Panc1 (cell line): Measurements from ENCODE around the gene PLA2G15. TPM values are rescaled to one million over a fixed set of nuclear protein-coding genes. Genes with fewer than 3 reads are reported as not detected.

ENCODE experiments used
- ATAC-seq: fragments of 200-7000 bp; cut with Tn5 transposase; 2 replicates; pipeline ENCODE4 v1.9.1; 2020; ENCODE audit warnings: mild to moderate bottlenecking, moderate library complexity
- BruUV-seq: library from RNA; stranded (reverse); fragments of 400-500 nt; replicated peaks from 2 replicates; lab custom pipeline; 2021; lab: Mats Ljungman, UMichigan
- CTCF ChIA-PET: fragments of 300-600 bp; sonication (Branson Sonifier 250); formaldehyde crosslinking; loops from one replicate; lab custom pipeline; 2022; ENCODE audit warnings: antibody characterized with exemption; lab: Charles Lee
- POLR2A ChIA-PET: fragments of 300-600 bp; sonication (Branson Sonifier 250); formaldehyde crosslinking; loops from one replicate; lab custom pipeline; 2022; ENCODE audit warnings: antibody characterized with exemption; lab: Charles Lee
- DNase-seq: peaks from one replicate; pipeline ENCODE4 v3.0.0-alpha.2; 2010; ENCODE audit warnings: low read depth, low spot score
- H3K27ac ChIP-seq: 2 replicates; pipeline ENCODE4 v1.5.1; 2011; ENCODE audit warnings: mild to moderate bottlenecking, low read length, inconsistent platforms
- H3K27me3 ChIP-seq: fragments of 200-500 bp; sonication (Bioruptor generic); 2 replicates; pipeline ENCODE4 v1.6.0; 2014; ENCODE audit warnings: low read length, inconsistent platforms; ENCODE audit not compliant: control insufficient read depth, insufficient read depth
- H3K36me3 ChIP-seq: fragments of 200-500 bp; sonication (Bioruptor generic); 2 replicates; pipeline ENCODE4 v1.5.1; 2014; ENCODE audit warnings: inconsistent platforms, mild to moderate bottlenecking, low read length, moderate library complexity; ENCODE audit not compliant: control insufficient read depth, insufficient read depth
- H3K4me1 ChIP-seq: 2 replicates; pipeline ENCODE4 v1.5.1; 2011; ENCODE audit warnings: inconsistent platforms, mild to moderate bottlenecking, low read length, moderate library complexity; ENCODE audit not compliant: control insufficient read depth, insufficient read depth
- H3K4me3 ChIP-seq, 2 experiments: 2 replicates each; pipeline ENCODE4 v1.5.1; 2011 to 2012; ENCODE audit warnings: low read depth in 2 of 2, low read length in 2 of 2, mild to moderate bottlenecking in 2 of 2, inconsistent platforms in 1 of 2, moderate library complexity in 1 of 2
- H3K9me3 ChIP-seq: fragments of 200-500 bp; sonication (Bioruptor generic); 2 replicates; pipeline ENCODE4 v1.5.1; 2014; ENCODE audit warnings: low read depth, mild to moderate bottlenecking, inconsistent platforms, low read length, moderate library complexity; ENCODE audit not compliant: control insufficient read depth, insufficient read depth
- POLR2AphosphoS5 ChIP-seq: IDR thresholded peaks from 2 replicates; pipeline ENCODE4 v1.6.1; 2012; ENCODE audit warnings: mild to moderate bottlenecking, low read depth, low read length, moderate library complexity
- SIN3A ChIP-seq: IDR thresholded peaks from 2 replicates; pipeline ENCODE4 v1.6.1; 2012; ENCODE audit warnings: low read depth, mild to moderate bottlenecking, low read length, moderate library complexity, borderline replicate concordance; ENCODE audit not compliant: insufficient read depth
- TCF7L2 ChIP-seq: IDR thresholded peaks from 2 replicates; pipeline ENCODE4 v1.6.1; 2011; ENCODE audit warnings: mild to moderate bottlenecking, low read depth, low read length, inconsistent platforms
- in situ Hi-C: cut with HindIII; loops from 2 replicates; pipeline ENCODE4 v1.10.0; 2016; ENCODE audit warnings: low sequenced_read_pairs, low pct_unique_long_range_greater_than_20kb
- intact Hi-C: fragments of 100-400 bp; cut with micrococcal nuclease; formaldehyde crosslinking; loops from one replicate; pipeline ENCODE4 v1.10.0; 2022; ENCODE audit not compliant: unreplicated experiment
- total RNA-seq: library from RNA; stranded (reverse); gene quantifications from one replicate; pipeline ENCODE4 v1.2.1, GENCODE V29; 2021; ENCODE audit not compliant: unreplicated experiment
- TF ChIP-seq, protein P1 (sequence below), 2 experiments: IDR thresholded peaks; 2 replicates each; pipeline ENCODE4 v1.6.1; 2011 to 2012; ENCODE audit warnings: low read depth in 2 of 2, control low read depth in 1 of 2, low read length in 1 of 2, mild to moderate bottlenecking in 1 of 2, moderate library complexity in 1 of 2; ENCODE audit not compliant: insufficient read depth in 1 of 2
- TF ChIP-seq, protein P2 (sequence below): fragments of 450-650 bp; IDR thresholded peaks from 2 replicates; pipeline ENCODE4 v1.5.1; 2017; ENCODE audit warnings: mild to moderate bottlenecking

Gene PLA2G15
- total RNA-seq, 1 experiment from 2014 or later, result 14.3 TPM

DNA sequence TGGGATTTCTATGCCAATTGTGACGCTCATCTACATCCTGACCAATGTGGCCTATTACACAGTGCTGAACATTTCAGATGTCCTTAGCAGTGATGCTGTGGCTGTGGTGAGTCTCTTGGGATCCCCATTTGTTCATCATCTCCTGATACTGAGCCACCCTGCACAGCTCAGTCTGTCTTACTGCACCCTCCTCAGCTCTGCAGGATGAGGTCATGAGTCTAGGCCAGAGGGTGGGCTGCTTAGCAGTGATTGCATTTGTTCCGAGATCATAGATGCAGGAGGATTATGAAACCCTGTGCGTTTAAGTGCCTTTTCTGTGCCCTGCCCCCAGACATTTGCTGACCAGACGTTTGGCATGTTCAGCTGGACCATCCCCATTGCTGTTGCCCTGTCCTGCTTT is 46.1 kb downstream of the PLA2G15 start:
- CTCF ChIA-PET, result no interaction called here
- no TSS peak for BruUV-seq
- in situ Hi-C loops, result no loop called here

DNA sequence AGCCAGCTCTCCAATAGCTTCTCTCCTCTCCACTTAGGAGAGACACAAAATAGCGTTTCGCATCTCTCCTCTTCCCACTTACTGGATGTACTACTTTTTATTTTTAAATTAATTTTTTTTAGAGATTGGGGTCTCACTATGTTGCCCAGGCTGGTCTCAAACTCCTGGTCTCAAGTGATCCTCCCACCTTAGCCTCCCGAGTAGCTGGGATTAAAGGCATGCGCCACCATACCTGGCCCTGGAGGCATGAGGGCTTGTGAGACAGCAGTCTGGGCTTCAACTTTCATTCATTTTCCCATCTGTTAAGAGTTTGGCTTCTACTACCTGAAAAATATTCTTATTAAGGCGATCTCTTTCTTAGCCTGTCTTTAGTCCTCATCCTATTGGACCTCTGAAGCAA is 47.3 kb downstream of the PLA2G15 start:
- Histone ChIP-seq H3K4me1 (no peaks in the 10 kb centered on the region), H3K27ac (no peak overlapping the region), H3K27me3 (no peaks in the 10 kb centered on the region), H3K36me3 (no peaks in the 10 kb centered on the region), H3K9me3 (no peaks in the 10 kb centered on the region), H3K4me3 (no peak overlapping the region)
- TF ChIP-seq TCF7L2, result no peak
- no peak for TF ChIP-seq POLR2AphosphoS5
- TF ChIP-seq, protein P1, sequence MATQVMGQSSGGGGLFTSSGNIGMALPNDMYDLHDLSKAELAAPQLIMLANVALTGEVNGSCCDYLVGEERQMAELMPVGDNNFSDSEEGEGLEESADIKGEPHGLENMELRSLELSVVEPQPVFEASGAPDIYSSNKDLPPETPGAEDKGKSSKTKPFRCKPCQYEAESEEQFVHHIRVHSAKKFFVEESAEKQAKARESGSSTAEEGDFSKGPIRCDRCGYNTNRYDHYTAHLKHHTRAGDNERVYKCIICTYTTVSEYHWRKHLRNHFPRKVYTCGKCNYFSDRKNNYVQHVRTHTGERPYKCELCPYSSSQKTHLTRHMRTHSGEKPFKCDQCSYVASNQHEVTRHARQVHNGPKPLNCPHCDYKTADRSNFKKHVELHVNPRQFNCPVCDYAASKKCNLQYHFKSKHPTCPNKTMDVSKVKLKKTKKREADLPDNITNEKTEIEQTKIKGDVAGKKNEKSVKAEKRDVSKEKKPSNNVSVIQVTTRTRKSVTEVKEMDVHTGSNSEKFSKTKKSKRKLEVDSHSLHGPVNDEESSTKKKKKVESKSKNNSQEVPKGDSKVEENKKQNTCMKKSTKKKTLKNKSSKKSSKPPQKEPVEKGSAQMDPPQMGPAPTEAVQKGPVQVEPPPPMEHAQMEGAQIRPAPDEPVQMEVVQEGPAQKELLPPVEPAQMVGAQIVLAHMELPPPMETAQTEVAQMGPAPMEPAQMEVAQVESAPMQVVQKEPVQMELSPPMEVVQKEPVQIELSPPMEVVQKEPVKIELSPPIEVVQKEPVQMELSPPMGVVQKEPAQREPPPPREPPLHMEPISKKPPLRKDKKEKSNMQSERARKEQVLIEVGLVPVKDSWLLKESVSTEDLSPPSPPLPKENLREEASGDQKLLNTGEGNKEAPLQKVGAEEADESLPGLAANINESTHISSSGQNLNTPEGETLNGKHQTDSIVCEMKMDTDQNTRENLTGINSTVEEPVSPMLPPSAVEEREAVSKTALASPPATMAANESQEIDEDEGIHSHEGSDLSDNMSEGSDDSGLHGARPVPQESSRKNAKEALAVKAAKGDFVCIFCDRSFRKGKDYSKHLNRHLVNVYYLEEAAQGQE (IDR thresholded peaks at IDR 0.05; ENCODE audit: insufficient read depth in 1 of 2, low read depth in 2 of 2, low read length in 1 of 2), result no peak
- ATAC-seq (no peak), DNase-seq (no peak)
- in situ Hi-C loops, result no loop called here
- no TSS peak for BruUV-seq
- ChIA-PET CTCF (no interaction called here), POLR2A (no interaction called here)
- intact Hi-C loops, result no loop called here

More for the DNA sequence above, 46.1 kb downstream of the PLA2G15 start:
- POLR2A ChIA-PET, result no interaction called here
- no peak for ATAC-seq
- Histone ChIP-seq H3K9me3 (no peaks in the 10 kb centered on the region), H3K27ac (no peak overlapping the region), H3K4me3 (no peak overlapping the region), H3K36me3 (no peaks in the 10 kb centered on the region), H3K4me1 (no peaks in the 10 kb centered on the region), H3K27me3 (no peaks in the 10 kb centered on the region)
- TF ChIP-seq POLR2AphosphoS5, result no peak
- TF ChIP-seq, protein P1 (IDR thresholded peaks at IDR 0.05; ENCODE audit: insufficient read depth in 1 of 2, low read depth in 2 of 2, low read length in 1 of 2), result no peak
- TF ChIP-seq SIN3A, result no peak
- no peak for TF ChIP-seq TCF7L2
- TF ChIP-seq, protein P2, sequence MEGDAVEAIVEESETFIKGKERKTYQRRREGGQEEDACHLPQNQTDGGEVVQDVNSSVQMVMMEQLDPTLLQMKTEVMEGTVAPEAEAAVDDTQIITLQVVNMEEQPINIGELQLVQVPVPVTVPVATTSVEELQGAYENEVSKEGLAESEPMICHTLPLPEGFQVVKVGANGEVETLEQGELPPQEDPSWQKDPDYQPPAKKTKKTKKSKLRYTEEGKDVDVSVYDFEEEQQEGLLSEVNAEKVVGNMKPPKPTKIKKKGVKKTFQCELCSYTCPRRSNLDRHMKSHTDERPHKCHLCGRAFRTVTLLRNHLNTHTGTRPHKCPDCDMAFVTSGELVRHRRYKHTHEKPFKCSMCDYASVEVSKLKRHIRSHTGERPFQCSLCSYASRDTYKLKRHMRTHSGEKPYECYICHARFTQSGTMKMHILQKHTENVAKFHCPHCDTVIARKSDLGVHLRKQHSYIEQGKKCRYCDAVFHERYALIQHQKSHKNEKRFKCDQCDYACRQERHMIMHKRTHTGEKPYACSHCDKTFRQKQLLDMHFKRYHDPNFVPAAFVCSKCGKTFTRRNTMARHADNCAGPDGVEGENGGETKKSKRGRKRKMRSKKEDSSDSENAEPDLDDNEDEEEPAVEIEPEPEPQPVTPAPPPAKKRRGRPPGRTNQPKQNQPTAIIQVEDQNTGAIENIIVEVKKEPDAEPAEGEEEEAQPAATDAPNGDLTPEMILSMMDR, result no peak
- intact Hi-C loops, result no loop called here
- no peak for DNase-seq
